ENCODE results near the gene TRIM29. TPM values are rescaled to one million over a fixed set of nuclear protein-coding genes. Genes with fewer than 3 reads are reported as not detected.

The TRIM29 gene
- total and polyA plus RNA-seq, 2 of the 4 experiments (the other 2 are of a cell fraction), result not detected

DNA sequence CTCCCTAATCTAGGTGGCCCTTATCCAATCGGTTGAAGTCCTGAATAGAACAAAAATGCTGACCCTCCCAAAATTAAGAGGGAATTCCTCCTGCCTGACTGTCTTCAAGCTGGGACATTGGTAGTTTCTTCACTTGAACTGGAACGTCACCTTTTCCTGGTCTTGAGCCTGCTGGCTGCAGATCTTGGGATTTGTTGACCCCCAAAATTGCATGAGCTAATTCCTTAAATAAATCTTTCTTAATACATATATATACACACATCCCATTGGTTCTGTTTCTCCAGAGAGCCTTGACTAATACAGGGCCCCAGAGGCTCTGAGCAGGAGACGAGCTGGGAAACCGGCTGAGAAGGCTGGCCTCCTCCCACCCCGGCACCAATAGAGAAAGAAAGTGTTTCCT, 46.2 kb downstream of the TRIM29 start:
- Histone ChIP-seq H3K9me1 (ENCODE audit: insufficient read depth, low read length) (no peaks in the 10 kb centered on the region), H4K8ac (ENCODE audit: low read depth in 2 of 2, low read length in 2 of 2) (no peak overlapping the region), H3K27me3 (ENCODE audit: control insufficient read depth, insufficient read depth, low read length) (peaks cover 32% of the 10 kb centered on the region), H3K9me3 (ENCODE audit: control insufficient read depth, insufficient read depth, low read length) (no peaks in the 10 kb centered on the region), H3K4me2 (ENCODE audit: low read depth, low read length) (no peak overlapping the region), H2BK120ac (ENCODE audit: low read depth, low read length) (no peak overlapping the region), H3K79me1 (ENCODE audit: low read depth in 1 of 2, low read length in 2 of 2) (no peaks in the 10 kb centered on the region), H3K14ac (replicated peaks; ENCODE audit: low read depth, low read length) (no peak overlapping the region), H3K9ac (ENCODE audit: low read depth, low read length) (no peak overlapping the region), H2BK15ac (ENCODE audit: low read depth, low read length) (no peak overlapping the region), H4K5ac (ENCODE audit: low read depth, low read length) (no peak overlapping the region), H2BK5ac (ENCODE audit: low read depth, low read length, poor library complexity, severe bottlenecking) (no peak overlapping the region), H3K4me1 (ENCODE audit: control insufficient read depth, insufficient read depth, low read length) (no peaks in the 10 kb centered on the region), H3K56ac (ENCODE audit: extremely low read depth, insufficient read depth, low read length) (no peak overlapping the region; the same call in 1 of the 2 replicates), H3K27ac (ENCODE audit: insufficient read depth, low read length) (no peak overlapping the region), H4K91ac (ENCODE audit: insufficient read depth, low read depth, low read length) (no peak overlapping the region), H2BK20ac (ENCODE audit: low read depth, low read length) (no peak overlapping the region), H2AFZ (replicated peaks; ENCODE audit: low read length, poor library complexity) (no peak overlapping the region), H2AK9ac (replicated peaks; ENCODE audit: low read depth, low read length, poor library complexity) (no peak overlapping the region), H3K18ac (ENCODE audit: low read depth, low read length) (no peak overlapping the region), H3K36me3 (ENCODE audit: control insufficient read depth, insufficient read depth, low read length) (no peaks in the 10 kb centered on the region), H3K4ac (ENCODE audit: low read depth, low read length) (no peak overlapping the region), H3K23ac (ENCODE audit: low read depth, low read length) (no peak overlapping the region), H2AK5ac (ENCODE audit: low read depth, low read length) (no peak overlapping the region), H3K4me3 (ENCODE audit: insufficient read depth, low read depth, low read length) (no peak overlapping the region), H4K20me1 (ENCODE audit: insufficient read depth, low read length) (no peaks in the 10 kb centered on the region)
- BruUV-seq (replicated peaks), result no TSS peak
- in situ Hi-C loops (cut with MboI; ENCODE audit: low sequenced_read_pairs) (no loop called here), intact Hi-C loops (cut with micrococcal nuclease) (no loop called here), dilution Hi-C loops (cut with HindIII; ENCODE audit: low sequenced_read_pairs, unreplicated experiment) (no loop called here)
- ChIA-PET CTCF (no interaction called here), POLR2A (ENCODE audit: unreplicated experiment) (no interaction called here)
- no peak for DNase-seq
- no CpG with 5 or more reads among the region's 5 CpGs for WGBS, 2 experiments (ENCODE audit: extremely low coverage in 2 of 2, insufficient read length in 1 of 2)
- no peak for TF ChIP-seq MXI1 (IDR thresholded peaks at IDR 0.05; ENCODE audit: borderline replicate concordance, low read depth, low read length)
- TF ChIP-seq CEBPB (IDR thresholded peaks at IDR 0.05; ENCODE audit: low read depth, low read length), result no peak
- no peak for TF ChIP-seq MAFK (IDR thresholded peaks at IDR 0.05; ENCODE audit: low read depth, low read length)
- TF ChIP-seq RFX5 (IDR thresholded peaks at IDR 0.05; ENCODE audit: low read depth, low read length), result no peak
- no peak for TF ChIP-seq BHLHE40 (IDR thresholded peaks at IDR 0.05; ENCODE audit: low read depth, low read length)
- no peak for TF ChIP-seq RCOR1 (IDR thresholded peaks at IDR 0.05; ENCODE audit: insufficient replicate concordance, low read length)
- TF ChIP-seq NFE2L2 (IDR thresholded peaks at IDR 0.05; ENCODE audit: low read depth, low read length), result no peak
- TF ChIP-seq SMC3 (IDR thresholded peaks at IDR 0.05; ENCODE audit: low read depth, low read length), result no peak
- TF ChIP-seq, protein P1, sequence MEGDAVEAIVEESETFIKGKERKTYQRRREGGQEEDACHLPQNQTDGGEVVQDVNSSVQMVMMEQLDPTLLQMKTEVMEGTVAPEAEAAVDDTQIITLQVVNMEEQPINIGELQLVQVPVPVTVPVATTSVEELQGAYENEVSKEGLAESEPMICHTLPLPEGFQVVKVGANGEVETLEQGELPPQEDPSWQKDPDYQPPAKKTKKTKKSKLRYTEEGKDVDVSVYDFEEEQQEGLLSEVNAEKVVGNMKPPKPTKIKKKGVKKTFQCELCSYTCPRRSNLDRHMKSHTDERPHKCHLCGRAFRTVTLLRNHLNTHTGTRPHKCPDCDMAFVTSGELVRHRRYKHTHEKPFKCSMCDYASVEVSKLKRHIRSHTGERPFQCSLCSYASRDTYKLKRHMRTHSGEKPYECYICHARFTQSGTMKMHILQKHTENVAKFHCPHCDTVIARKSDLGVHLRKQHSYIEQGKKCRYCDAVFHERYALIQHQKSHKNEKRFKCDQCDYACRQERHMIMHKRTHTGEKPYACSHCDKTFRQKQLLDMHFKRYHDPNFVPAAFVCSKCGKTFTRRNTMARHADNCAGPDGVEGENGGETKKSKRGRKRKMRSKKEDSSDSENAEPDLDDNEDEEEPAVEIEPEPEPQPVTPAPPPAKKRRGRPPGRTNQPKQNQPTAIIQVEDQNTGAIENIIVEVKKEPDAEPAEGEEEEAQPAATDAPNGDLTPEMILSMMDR (conservative IDR thresholded peaks at IDR 0.05; ENCODE audit: low read depth, low read length), result no peak
- no peak for TF ChIP-seq MAZ (IDR thresholded peaks at IDR 0.05; ENCODE audit: borderline replicate concordance, low read depth, low read length)
- TF ChIP-seq, protein P2, sequence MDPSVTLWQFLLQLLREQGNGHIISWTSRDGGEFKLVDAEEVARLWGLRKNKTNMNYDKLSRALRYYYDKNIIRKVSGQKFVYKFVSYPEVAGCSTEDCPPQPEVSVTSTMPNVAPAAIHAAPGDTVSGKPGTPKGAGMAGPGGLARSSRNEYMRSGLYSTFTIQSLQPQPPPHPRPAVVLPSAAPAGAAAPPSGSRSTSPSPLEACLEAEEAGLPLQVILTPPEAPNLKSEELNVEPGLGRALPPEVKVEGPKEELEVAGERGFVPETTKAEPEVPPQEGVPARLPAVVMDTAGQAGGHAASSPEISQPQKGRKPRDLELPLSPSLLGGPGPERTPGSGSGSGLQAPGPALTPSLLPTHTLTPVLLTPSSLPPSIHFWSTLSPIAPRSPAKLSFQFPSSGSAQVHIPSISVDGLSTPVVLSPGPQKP (IDR thresholded peaks at IDR 0.05; ENCODE audit: borderline replicate concordance, low read depth, low read length), result no peak
- TF ChIP-seq, protein P3, sequence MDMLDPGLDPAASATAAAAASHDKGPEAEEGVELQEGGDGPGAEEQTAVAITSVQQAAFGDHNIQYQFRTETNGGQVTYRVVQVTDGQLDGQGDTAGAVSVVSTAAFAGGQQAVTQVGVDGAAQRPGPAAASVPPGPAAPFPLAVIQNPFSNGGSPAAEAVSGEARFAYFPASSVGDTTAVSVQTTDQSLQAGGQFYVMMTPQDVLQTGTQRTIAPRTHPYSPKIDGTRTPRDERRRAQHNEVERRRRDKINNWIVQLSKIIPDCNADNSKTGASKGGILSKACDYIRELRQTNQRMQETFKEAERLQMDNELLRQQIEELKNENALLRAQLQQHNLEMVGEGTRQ (IDR thresholded peaks at IDR 0.05; ENCODE audit: low read depth, low read length), result no peak
- TF ChIP-seq FOS (IDR thresholded peaks at IDR 0.05; ENCODE audit: low read depth, low read length), result no peak
- TF ChIP-seq POLR2A (IDR thresholded peaks at IDR 0.05; ENCODE audit: low read depth, low read length), result no peak
- no peak for ATAC-seq (ENCODE audit: low read depth)

Data from IMR-90 (cell line).